AG04450 (cell line): Measurements from ENCODE around the gene TNFAIP8. TPM values are rescaled to one million over a fixed set of nuclear protein-coding genes. Genes with fewer than 3 reads are reported as not detected.

ENCODE experiments used
- CTCF ChIA-PET: fragments of 300-600, 350-600 bp; formaldehyde crosslinking; extraction: SDS; loops from one replicate; lab custom pipeline; 2022; ENCODE audit warnings: antibody characterized with exemption, inconsistent platforms; lab: Charles Lee
- POLR2A ChIA-PET: fragments of 350-600 bp; formaldehyde crosslinking; extraction: SDS; loops from one replicate; lab custom pipeline; 2021; ENCODE audit warnings: antibody characterized with exemption, inconsistent platforms; lab: Yijun Ruan, JAX
- DNase-seq: peaks from one replicate; pipeline ENCODE4 v3.0.0-alpha.2; 2011; ENCODE audit warnings: low read depth, low spot score
- H3K27ac ChIP-seq: one replicate; pipeline ENCODE4 v1.5.1; 2012; ENCODE audit warnings: low read depth, low read length, control low read depth
- H3K27me3 ChIP-seq: one replicate; pipeline ENCODE4 v1.6.0; 2012; ENCODE audit warnings: low read length; ENCODE audit not compliant: control insufficient read depth, insufficient read depth
- H3K4me3 ChIP-seq: 2 replicates; pipeline ENCODE4 v1.5.1; 2011; ENCODE audit warnings: mild to moderate bottlenecking, low read depth, low read length, control low read depth
- H3K9me3 ChIP-seq: 2 replicates; pipeline ENCODE4 v1.5.1; 2012; ENCODE audit warnings: low read length; ENCODE audit not compliant: control insufficient read depth, insufficient read depth
- polyA plus RNA-seq: library from polyadenylated mRNA; depleted of rRNA; stranded (reverse); fragments of >200 nt; gene quantifications from 2 replicates; pipeline ENCODE4 v1.2.3, GENCODE V29; 2011
- TF ChIP-seq, protein P1 (sequence below): IDR thresholded peaks from 2 replicates; pipeline ENCODE4 v1.5.1; 2011; ENCODE audit warnings: low read depth, low read length, control low read depth, inconsistent platforms

The TNFAIP8 gene
- polyA plus RNA-seq, 1 experiment: 56.4 TPM

GRCh38 chr5:119347991-119348390 is 7.8 kb upstream of the TNFAIP8 start:
- Histone ChIP-seq H3K27me3 (no peaks in the 10 kb centered on the region), H3K27ac (no peak overlapping the region), H3K9me3 (no peaks in the 10 kb centered on the region; the same call in 1 of the 2 replicates), H3K4me3 (no peak overlapping the region)
- DNase-seq: no peak
- CTCF ChIA-PET: interaction anchor here (0.6 kb wide), 1 partner anchor 24 kb away, joined by 3 read pairs; no protein-coding TSS in a partner anchor
- POLR2A ChIA-PET: interaction anchor here (0.6 kb wide), 1 partner anchor 24 kb away, joined by 5 read pairs; no protein-coding TSS in a partner anchor
- TF ChIP-seq, protein P1, sequence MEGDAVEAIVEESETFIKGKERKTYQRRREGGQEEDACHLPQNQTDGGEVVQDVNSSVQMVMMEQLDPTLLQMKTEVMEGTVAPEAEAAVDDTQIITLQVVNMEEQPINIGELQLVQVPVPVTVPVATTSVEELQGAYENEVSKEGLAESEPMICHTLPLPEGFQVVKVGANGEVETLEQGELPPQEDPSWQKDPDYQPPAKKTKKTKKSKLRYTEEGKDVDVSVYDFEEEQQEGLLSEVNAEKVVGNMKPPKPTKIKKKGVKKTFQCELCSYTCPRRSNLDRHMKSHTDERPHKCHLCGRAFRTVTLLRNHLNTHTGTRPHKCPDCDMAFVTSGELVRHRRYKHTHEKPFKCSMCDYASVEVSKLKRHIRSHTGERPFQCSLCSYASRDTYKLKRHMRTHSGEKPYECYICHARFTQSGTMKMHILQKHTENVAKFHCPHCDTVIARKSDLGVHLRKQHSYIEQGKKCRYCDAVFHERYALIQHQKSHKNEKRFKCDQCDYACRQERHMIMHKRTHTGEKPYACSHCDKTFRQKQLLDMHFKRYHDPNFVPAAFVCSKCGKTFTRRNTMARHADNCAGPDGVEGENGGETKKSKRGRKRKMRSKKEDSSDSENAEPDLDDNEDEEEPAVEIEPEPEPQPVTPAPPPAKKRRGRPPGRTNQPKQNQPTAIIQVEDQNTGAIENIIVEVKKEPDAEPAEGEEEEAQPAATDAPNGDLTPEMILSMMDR: no peak

DNA sequence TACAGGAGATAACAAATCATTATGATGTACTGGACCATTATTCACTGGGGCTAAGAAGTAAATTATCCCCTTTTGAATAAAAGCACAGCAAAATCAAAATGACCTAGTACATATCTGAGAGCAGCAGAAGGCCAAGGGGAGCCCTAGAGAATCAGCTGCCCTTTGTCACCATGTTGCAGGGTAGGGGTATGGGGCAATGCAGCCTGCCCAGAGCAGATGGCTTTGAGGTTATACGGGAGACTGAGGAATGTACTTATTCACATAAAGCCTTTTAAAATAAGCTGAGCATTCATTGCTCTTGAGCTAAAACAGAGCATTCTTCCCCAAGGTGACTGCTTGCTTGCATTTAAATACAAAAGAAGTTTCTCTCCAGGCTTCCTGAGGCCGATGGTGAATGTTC is 2.6 kb upstream of the TNFAIP8 start:
- H3K9me3 ChIP-seq: no peaks in the 10 kb centered on the region
- H3K4me3 ChIP-seq: no peak overlapping the region
- DNase-seq: no peak
- H3K27ac ChIP-seq: no peak overlapping the region
- CTCF ChIA-PET: interaction anchor here (1.0 to 2.5 kb wide), 2 partner anchors 10 to 59 kb away, joined by 3 to 8 read pairs; no protein-coding TSS in a partner anchor
- no peaks in the 10 kb centered on the region for H3K27me3 ChIP-seq
- POLR2A ChIA-PET: no interaction called here
- TF ChIP-seq, protein P1: no peak

DNA sequence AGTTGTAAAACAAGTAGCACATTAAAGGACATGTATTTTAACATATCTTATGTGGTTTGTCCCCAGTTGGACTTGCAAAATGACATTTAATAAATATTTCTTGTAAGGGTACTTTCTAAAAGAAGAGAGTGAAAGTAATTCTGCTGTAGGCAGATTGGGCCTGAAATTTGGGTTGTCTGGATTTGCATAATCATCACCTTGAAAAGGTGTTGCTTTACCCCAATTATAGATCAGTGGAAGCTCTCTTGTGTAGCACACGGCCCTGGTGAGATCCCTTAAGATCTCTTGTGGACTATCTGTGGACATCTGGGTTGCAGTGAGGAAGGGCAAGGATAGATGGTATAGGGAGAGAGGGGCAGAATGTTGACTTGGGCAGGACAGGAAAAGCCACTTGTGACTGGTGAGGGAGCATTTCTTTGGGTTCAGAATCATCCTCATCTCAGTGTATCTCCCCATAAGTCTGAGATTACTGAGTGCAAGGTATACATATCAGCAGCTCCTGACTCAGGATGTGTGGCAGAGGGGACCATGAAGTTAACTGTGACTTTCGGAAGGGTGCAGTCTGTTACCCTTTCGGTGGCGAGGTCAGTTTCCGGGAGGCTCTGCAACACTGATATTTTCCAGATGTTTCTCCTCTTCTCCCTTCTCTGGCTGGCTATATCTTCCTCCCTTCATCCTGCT is 2.0 kb upstream of the TNFAIP8 start:
- no peak overlapping the region for H3K4me3 ChIP-seq
- no peak for DNase-seq
- no peak overlapping the region for H3K27ac ChIP-seq
- POLR2A ChIA-PET: no interaction called here
- H3K27me3 ChIP-seq: no peaks in the 10 kb centered on the region
- CTCF ChIA-PET: interaction anchor here (1.0 to 2.5 kb wide), 2 partner anchors 9 to 58 kb away, joined by 3 to 8 read pairs; no protein-coding TSS in a partner anchor
- TF ChIP-seq, protein P1: no peak
- H3K9me3 ChIP-seq: no peaks in the 10 kb centered on the region

- no peaks in the 10 kb centered on the region for H3K27me3 ChIP-seq
- ChIA-PET POLR2A (no interaction called here), CTCF (interaction anchor here (2.5 kb wide), 1 partner anchor 57 kb away, joined by 8 read pairs; no protein-coding TSS in a partner anchor)
Observed at GRCh38 chr5:119354537-119355243, 1.1 kb upstream of the TNFAIP8 start.

More at GRCh38 chr5:119354537-119355243, 1.1 kb upstream of the TNFAIP8 start:
- no peak overlapping the region for H3K27ac ChIP-seq
- TF ChIP-seq, protein P1: no peak
- no peak overlapping the region for H3K4me3 ChIP-seq
- no peak for DNase-seq
- no peaks in the 10 kb centered on the region for H3K9me3 ChIP-seq
